ENCODE results near the gene RAD23A.

DNA sequence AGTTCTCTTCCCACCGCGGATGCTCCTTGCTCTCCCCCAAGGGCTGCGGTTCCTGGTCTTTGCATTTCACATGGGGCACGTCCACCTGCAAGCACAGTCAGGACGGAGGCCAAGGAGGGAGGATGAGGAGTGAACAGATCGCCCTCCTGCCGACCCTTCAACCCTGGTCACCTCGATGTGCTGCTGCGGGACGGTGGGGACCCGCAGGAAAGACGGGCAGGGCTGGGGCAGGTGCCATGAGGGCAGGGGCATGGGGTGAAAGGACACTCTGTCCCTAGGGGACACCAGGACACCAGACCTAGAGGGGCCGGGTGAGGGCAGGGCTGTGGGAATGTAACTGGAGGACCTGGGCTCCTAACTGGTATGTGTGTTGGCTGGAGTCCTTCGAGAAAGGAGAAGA is 27.4 kb upstream of the RAD23A start:
- TF ChIP-seq EZH2 (IDR thresholded peaks at IDR 0.05; ENCODE audit: borderline replicate concordance, insufficient read depth, low read length, poor library complexity, severe bottlenecking) (no peak), REST (IDR thresholded peaks at IDR 0.05; ENCODE audit: borderline replicate concordance) (no peak), POLR2AphosphoS5 (IDR thresholded peaks at IDR 0.05) (no peak)
- TF ChIP-seq, protein P1, sequence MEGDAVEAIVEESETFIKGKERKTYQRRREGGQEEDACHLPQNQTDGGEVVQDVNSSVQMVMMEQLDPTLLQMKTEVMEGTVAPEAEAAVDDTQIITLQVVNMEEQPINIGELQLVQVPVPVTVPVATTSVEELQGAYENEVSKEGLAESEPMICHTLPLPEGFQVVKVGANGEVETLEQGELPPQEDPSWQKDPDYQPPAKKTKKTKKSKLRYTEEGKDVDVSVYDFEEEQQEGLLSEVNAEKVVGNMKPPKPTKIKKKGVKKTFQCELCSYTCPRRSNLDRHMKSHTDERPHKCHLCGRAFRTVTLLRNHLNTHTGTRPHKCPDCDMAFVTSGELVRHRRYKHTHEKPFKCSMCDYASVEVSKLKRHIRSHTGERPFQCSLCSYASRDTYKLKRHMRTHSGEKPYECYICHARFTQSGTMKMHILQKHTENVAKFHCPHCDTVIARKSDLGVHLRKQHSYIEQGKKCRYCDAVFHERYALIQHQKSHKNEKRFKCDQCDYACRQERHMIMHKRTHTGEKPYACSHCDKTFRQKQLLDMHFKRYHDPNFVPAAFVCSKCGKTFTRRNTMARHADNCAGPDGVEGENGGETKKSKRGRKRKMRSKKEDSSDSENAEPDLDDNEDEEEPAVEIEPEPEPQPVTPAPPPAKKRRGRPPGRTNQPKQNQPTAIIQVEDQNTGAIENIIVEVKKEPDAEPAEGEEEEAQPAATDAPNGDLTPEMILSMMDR (IDR thresholded peaks at IDR 0.05; ENCODE audit: poor library complexity, severe bottlenecking), result no peak
